Gastroesophageal sphincter (tissue), 4 donors: Measurements from ENCODE around the gene PLXNA3. TPM values are rescaled to one million over a fixed set of nuclear protein-coding genes. Genes with fewer than 3 reads are reported as not detected.

Experiments
- ATAC-seq: fragments of 150-250 bp; one replicate; pipeline ENCODE4 v1.9.1; 2016; ENCODE audit warnings: mild to moderate bottlenecking, moderate library complexity
- H3K27ac ChIP-seq, 4 donors: fragments of 200-600 bp; sonication (generic) in 3 of 4; 1 replicate in 3 of 4; 2 replicates in 1 of 4; pipeline ENCODE4 v1.5.1; 2016 to 2019
- H3K27me3 ChIP-seq: fragments of 200-600 bp; sonication (generic); one replicate; pipeline ENCODE4 v1.5.1; 2019
- H3K36me3 ChIP-seq, 2 donors: fragments of 200-600 bp; sonication (generic); one replicate each; pipeline ENCODE4 v1.5.1; 2019; ENCODE audit warnings: control low read depth in 1 of 2
- H3K4me1 ChIP-seq, 3 donors: fragments of 200-600 bp; sonication (generic); 1 replicate in 2 of 3; 2 replicates in 1 of 3; pipeline ENCODE4 v1.5.1; 2016 to 2019; ENCODE audit warnings: control low read depth in 2 of 3
- H3K4me3 ChIP-seq, 2 donors: fragments of 200-600 bp; sonication (generic); one replicate each; pipeline ENCODE4 v1.5.1; 2019; ENCODE audit warnings: mild to moderate bottlenecking in 1 of 2, moderate library complexity in 1 of 2
- H3K9me3 ChIP-seq, 3 donors: fragments of 200-600 bp; sonication (generic); one replicate each; pipeline ENCODE4 v1.5.1; 2017 to 2019; ENCODE audit warnings: control low read depth in 2 of 3
- CTCF ChIP-seq, 4 experiments: fragments of 200-600 bp in 2 of 4; fragments of 450-650 bp in 2 of 4; sonication (generic) in 1 of 4; IDR thresholded peaks; one replicate each; pipeline ENCODE4 v1.5.1; 2017 to 2019; ENCODE audit warnings: antibody characterized with exemption in 4 of 4, mild to moderate bottlenecking in 2 of 4, moderate library complexity in 2 of 4
- EP300 ChIP-seq: sonication (generic); formaldehyde crosslinking; IDR thresholded peaks from one replicate; pipeline ENCODE4 v1.6.1; 2017; ENCODE audit warnings: antibody characterized with exemption, mild to moderate bottlenecking
- POLR2A ChIP-seq, 2 donors: fragments of 450-650 bp; IDR thresholded peaks; one replicate each; pipeline ENCODE4 v1.6.1; 2017; ENCODE audit warnings: antibody characterized with exemption in 2 of 2, mild to moderate bottlenecking in 2 of 2, moderate library complexity in 1 of 2
- POLR2AphosphoS5 ChIP-seq: sonication (generic); formaldehyde crosslinking; IDR thresholded peaks from one replicate; pipeline ENCODE4 v1.6.1; 2017; ENCODE audit warnings: antibody characterized with exemption
- WGBS, 2 donors: methylation state at CpG; one replicate each; pipeline ENCODE4 v1.1.5; 2018; ENCODE audit warnings: low coverage in 1 of 2; 5-methylcytosine and 5-hydroxymethylcytosine counted together
- total RNA-seq, 4 donors: library from RNA; depleted of rRNA; stranded (reverse); fragments of >200 nt; gene quantifications; one replicate each; pipeline ENCODE4 v1.1.0, GENCODE V29; 2016

PLXNA3 gene
- total RNA-seq, 4 donors from 2014 or later, result 1.5 to 13.9 (median 8.2) TPM

- Histone ChIP-seq H3K4me1 (peaks cover 0 to 43% (median 0%) of the 10 kb centered on the region in 3 donors), H3K27me3 (no peaks in the 10 kb centered on the region), H3K9me3 (no peaks in the 10 kb centered on the region), H3K27ac (peak within 1 kb of the TSS; percentile 79 to 88 (median 86)), H3K4me3 (peak within 1 kb of the TSS; percentile 61 to 64), H3K36me3 (peaks cover 0 to 63% of the 10 kb centered on the region in 2 donors)
- WGBS, 2 donors, result no CpG with 5 or more reads among the region's 94 CpGs
- peak; percentile 32 to 81 for TF ChIP-seq POLR2A (IDR thresholded peaks at IDR 0.05)
- TF ChIP-seq POLR2AphosphoS5, result no peak
- no peak for TF ChIP-seq EP300
- TF ChIP-seq CTCF (IDR thresholded peaks at IDR 0.05), result peak in 3 of 4 experiments; percentile 16 to 46 (median 19)
- ATAC-seq, result peak; percentile 95
Observed at GRCh38 chrX:154443992-154444754, 13.9 kb upstream of the PLXNA3 start, which contains the start of gene FAM50A. FAM50A (plus strand) TSS chrX:154444141; CDS start chrX:154444236, 95 bp downstream.

- H3K4me1 ChIP-seq, result peaks cover 0 to 37% (median 0%) of the 10 kb centered on the region in 3 donors
- H3K4me3 ChIP-seq, result peak overlapping the region; percentile 61 to 64
- H3K27me3 ChIP-seq, result no peaks in the 10 kb centered on the region
- no peak for TF ChIP-seq POLR2AphosphoS5
- no peak for TF ChIP-seq POLR2A (IDR thresholded peaks at IDR 0.05)
- no peak for TF ChIP-seq CTCF (IDR thresholded peaks at IDR 0.05)
- no peak for TF ChIP-seq EP300
- H3K36me3 ChIP-seq, result peaks cover 0 to 66% of the 10 kb centered on the region in 2 donors
- no CpG with 5 or more reads among the region's 13 CpGs for WGBS, 2 donors
- H3K27ac ChIP-seq, result peak overlapping the region; percentile 79 to 88 (median 86)
- no peaks in the 10 kb centered on the region for H3K9me3 ChIP-seq
- no peak for ATAC-seq
Observed at GRCh38 chrX:154444755-154445246, 13.3 kb upstream of the PLXNA3 start.

GRCh38 chrX:154445776-154446175, 12.3 kb upstream of the PLXNA3 start:
- ATAC-seq, result no peak
- Histone ChIP-seq H3K4me3 (no peak overlapping the region), H3K27ac (no peak overlapping the region), H3K4me1 (peaks cover 0 to 28% (median 0%) of the 10 kb centered on the region in 3 donors), H3K27me3 (no peaks in the 10 kb centered on the region), H3K9me3 (no peaks in the 10 kb centered on the region), H3K36me3 (peaks cover 0 to 66% of the 10 kb centered on the region in 2 donors)
- 94% methylated on average over 8 of the region's 16 CpGs; no CpG with 5 or more reads in 1 of the 2 donors for WGBS, 2 donors
- TF ChIP-seq POLR2A (IDR thresholded peaks at IDR 0.05), result no peak
- no peak for TF ChIP-seq EP300
- TF ChIP-seq CTCF (IDR thresholded peaks at IDR 0.05), result no peak
- no peak for TF ChIP-seq POLR2AphosphoS5

- no peaks in the 10 kb centered on the region for H3K27me3 ChIP-seq
- TF ChIP-seq POLR2A (IDR thresholded peaks at IDR 0.05) (no peak), CTCF (IDR thresholded peaks at IDR 0.05) (no peak)
Observed at GRCh38 chrX:154446430-154446829, 11.7 kb upstream of the PLXNA3 start.

More at GRCh38 chrX:154446430-154446829, 11.7 kb upstream of the PLXNA3 start:
- no peak overlapping the region for H3K4me3 ChIP-seq
- H3K36me3 ChIP-seq, result peaks cover 0 to 65% of the 10 kb centered on the region in 2 donors
- peaks cover 0 to 26% (median 0%) of the 10 kb centered on the region in 3 donors for H3K4me1 ChIP-seq
- no peak overlapping the region for H3K27ac ChIP-seq
- ATAC-seq, result no peak
- H3K9me3 ChIP-seq, result no peaks in the 10 kb centered on the region
- WGBS, 2 donors, result 94 to 97% methylated on average over 5 to 11 of the region's 12 CpGs
